GM21529 (cell line): ENCODE measurements around the gene CFDP1.

Experiments
- ATAC-seq: cut with Tn5 transposase; IDR thresholded peaks from one replicate; pipeline ENCODE4 v1.9.1; 2021; ENCODE audit not compliant: unreplicated experiment

The CFDP1 gene

DNA sequence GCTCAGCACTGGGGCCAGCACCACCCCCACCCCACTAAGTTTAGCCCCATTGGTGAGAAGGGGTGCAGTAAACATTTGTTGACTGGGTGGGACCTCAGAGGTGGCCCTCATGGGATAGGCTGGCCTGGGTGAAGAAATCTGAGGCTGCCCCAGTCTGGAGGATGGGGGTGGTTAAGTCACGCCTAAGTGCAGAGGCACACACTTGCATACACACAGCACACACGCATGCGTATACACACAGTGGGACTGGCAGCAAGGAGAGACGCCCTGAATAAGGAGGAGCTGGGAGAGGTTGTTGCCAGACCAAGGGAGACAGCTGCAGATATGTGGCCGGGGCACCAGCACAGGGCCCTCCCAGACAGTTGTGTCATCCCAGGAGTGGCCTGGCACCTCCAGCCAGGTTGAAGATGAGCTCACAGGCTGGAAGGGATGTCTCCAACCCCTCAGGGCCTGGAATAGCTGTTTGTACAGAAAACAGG, 178.9 kb downstream of the CFDP1 start:
- no peak for ATAC-seq

DNA sequence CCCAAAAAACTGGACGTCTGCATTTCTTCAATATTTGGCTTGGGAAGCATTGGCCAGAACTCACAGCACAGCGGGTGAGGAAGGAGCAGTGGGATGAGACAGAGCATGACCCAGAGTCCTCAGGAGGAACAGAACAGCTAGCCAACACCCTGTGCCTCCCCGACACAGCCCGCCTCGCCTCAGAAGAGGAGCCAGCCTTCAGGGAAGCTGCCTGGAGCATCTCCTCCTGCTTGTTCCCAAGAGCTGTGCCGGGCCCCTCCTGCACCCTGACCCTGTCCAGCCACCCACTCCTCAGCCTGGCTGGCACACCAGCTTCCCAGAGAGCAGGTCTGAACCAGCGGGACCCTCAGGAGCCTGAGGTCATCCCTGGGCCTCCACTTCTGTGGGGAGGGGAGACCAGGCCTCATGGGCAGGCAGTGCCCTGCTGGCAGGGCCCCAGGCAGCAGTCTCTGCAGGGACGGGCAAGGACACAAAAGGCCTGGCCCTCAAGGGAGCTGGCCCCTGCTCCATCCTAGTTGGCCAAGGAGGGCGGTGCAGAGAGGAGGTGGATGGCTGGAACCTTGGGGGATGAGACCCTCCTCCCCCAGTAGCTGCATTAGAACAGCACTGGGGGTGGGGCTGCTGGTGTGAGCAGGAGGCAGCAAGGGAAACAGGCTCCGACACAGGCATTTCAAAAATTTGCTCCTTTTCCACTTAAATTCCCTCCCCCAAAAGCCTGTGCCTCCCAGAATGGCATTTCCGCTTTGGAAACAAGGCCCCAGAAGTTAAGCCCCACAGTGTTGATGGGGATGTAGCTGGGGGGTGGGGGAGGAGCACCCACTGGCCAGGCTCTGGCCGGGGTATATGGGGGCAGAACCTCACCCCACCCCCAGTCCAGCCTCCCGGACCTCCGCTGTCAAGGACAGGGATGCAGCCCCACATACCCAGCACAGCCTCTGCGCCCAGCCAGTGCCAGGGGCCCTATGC, 180.1 kb downstream of the CFDP1 start:
- ATAC-seq: no peak

DNA sequence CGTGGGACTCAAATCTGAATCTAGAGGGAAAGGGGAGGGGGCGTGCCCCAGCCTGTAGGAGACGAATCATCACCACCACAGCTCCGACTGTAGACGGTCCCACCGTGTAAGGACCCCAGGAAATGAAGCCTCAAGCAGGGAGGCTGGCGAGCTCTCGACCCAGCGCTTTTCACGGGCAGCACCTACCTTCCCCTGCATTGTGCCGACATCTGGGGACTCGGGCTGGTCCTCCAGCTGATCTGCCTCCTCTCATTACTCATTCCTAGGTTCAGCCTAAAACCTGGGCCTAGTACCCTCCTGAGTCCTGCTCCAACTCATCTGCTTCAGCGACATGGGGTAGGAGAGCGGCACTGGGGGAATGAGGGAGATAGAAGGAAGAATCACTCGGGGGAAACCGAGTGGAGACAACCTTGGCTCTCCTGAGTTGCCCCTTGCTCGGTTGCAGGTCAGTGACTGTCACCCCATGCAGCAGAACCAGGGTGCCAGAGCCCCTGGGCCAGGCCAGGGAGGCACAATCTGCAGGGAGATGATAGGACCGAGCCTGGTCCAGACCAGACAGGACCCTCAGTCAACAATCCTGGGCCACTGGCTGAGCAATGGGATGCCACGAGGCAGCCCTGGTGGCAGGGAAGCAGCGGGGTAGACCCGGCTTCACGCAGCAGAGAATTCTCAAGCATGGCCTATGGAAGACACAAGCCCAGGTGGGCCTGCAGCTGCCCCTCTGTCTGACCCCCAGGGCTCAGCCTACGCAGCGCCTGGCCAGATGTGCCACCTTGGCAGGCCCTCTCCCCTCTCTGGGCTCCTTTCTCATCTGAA, 181.0 kb downstream of the CFDP1 start:
- ATAC-seq: no peak

DNA sequence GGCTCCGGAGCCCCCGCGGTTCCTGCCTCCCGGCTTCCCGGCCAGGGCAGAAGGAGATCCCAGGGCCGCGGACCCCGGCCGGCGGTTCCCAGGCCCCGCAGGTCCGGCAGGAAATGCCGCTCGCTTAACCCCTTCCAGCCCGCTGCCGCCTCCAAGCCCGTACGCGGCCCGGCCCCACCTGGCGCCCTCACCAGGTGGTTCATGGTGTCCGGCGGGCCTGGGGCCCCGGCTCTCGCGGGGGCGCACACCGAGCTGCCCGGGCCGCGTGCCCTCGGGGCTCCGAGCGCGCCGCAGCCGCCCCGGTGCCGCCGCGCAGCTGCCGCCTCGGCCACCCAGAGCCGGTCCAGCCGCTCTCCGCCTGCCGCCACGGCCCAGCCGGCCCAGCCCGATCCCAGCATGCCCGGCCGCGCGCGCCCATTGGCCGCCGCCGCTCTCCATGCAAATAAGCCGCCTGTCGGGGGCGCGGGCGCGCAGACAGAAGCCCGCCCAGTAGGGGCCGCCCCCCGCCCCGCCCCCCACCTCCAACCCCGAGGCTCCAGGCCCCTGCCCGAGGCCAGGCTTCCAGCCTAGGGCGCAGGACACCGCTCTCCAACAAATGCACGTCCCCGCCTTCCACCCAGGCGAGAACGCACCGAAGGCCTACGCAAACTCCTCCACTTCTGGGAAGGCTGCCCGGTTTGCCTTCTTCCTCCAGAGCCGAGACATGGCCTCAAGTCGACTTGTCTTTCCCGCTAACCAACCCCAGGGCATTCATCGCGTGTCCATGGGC, 181.8 kb downstream of the CFDP1 start, which contains the start of gene BCAR1:
BCAR1 (minus strand) TSS at position 345 of the 769 bp plus-strand sequence; CDS start at position 203, 142 bp downstream.
- ATAC-seq: peak; percentile 71

DNA sequence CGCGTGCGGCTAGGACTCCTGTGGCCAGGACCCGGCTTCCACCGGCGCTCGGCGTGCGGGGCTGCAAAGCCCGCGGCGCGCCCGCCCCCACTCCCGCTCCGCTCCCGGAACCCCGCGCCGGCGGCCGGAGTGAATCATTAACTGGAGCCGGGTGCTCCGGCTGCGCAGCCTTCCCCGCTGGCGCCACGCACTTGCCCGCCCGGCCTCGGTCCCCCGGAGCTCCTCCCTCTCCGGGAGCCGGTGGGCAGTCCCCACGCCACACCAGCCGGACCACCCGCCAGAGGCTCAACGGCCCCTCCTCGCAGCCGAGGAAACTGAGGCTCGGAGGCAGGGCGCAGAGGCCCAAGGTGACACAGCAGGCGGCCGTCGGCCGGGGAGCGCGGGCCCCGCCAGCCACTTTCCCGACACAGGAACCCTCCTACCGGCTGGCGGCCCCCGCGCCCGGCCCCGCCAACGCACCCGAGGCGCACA, 182.5 kb downstream of the CFDP1 start:
- ATAC-seq: peak; percentile 37

DNA sequence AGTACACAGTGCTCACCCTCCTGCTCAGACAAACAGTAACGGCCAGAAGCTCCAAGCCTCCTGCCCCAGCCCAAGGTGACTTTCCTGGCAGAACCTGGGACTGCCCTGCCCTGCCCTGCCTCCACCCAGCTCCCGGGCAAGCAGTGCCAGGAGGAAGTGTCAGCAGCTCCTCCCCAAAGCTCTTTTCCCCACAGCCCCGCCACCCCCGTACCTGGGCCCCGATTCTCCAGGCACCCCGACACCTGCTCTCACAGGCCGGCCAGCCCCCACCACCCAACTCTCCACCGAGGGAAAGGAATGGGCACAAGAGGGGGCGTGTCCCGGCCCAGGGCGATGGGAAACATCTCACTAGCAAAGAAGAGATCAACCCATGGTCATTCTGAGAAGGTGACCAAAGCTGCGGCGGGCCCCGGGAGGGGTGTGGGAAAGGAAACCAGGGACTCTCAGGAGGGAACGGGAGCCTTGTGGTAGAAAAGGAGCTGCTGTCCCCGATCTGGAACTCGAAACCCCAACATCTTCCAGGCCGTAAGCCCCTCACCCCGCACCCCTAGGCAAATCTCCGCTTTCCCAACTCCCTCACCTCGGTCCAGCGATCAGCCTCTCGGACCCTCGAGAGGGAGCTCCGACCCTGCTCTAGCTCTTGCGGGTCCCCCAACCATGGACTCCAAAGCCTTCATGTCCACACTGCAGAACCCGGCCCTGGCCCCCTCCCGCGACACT, 183.1 kb downstream of the CFDP1 start:
- ATAC-seq: no peak

DNA sequence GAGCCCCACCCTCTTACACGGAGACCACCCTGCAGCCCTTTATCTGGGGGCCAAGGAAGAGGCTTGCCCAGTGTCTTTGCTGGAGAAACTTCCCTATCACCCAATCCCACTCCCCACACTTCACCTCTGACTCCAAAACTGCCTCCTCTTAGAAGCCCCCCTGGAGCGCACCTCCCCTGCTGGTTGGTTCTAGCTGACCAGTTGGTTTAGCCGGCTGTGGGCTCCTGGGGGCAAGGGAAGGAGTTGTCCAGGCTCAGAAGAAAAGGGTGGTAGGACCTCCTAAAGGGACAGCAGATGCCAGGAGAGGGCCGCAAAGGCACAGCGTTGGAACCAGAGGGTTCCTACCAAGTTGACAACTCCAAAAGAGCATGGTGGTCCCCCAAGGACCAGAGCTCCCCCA, 183.9 kb downstream of the CFDP1 start:
- ATAC-seq: no peak

DNA sequence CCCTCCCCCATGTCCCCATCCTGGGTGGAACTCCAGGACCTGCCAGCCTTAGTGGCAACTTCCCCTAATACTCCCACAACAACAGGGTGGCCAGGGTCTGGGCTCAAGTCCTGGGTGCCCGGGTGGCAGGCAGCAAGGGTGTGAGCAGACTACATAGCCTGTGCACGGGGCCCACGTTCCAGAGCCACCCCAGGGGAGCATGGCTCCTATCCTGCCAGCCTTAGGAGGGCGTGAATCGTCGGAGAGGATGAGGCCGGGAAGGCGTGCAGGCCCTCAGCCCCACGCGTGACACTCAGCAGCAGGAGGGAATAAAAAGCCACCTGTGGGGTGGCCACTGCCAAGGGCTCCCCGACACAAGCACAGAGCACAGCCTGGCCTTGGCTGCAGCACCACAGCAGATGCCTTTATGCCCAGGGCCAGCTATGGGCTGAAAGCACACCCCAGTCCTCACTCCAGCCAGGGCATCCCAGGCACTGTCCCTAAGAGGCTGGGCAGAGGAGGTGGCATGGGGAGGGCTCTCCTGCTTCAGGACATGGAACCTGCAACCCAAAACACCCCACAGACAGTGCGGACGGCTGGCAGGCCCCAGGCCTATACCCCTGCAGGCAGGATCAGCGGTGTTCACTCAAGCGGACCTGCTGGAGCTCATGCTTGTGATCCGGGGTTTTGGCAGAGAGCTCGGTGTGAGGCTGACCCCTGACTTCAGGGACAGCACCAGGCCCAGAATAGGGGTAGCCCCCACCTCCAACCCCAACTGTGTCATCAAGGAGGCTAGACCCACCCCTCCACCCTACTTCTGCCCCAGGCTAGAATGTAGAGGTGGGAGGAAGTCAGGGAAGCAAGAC, 184.5 kb downstream of the CFDP1 start:
- ATAC-seq: no peak

DNA sequence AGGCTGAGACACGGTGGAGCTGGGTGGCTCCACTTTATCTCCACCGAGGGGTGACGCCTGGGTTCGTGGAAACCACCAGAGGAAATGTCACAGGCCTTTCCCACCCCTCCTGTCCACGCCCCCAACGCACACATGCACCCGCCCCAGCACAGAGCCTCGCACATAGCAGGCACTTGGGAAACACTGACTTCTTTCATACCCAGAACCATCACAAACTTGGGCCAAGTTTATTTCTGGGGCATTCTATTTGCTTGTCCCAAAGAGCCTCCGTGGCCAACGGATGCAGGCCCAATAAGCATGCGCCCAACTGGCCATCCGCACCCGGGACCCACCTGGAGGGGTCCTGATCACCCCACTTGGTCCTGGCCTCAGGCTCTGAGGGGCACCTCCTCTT, 185.2 kb downstream of the CFDP1 start:
- ATAC-seq: no peak

DNA sequence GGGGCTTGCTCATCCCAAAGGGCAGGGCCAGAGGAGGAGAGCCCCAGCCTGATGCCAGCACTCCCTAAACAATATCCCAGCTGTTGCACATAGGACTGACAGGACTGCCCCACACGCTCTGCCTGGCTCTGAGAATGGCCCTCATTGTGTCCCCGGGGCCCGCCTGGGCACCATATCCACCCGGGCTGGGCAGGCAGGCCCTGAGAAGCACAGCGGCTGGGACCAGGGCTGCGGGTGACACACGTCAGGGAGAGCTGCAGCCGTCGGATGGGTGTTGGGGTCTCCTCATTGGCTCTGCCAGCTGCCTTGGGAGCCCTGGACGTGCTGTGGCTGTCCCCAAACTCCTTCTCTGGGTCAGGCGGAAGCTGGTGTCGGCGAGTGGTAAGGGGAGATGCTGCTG, 186.1 kb downstream of the CFDP1 start:
- no peak for ATAC-seq

DNA sequence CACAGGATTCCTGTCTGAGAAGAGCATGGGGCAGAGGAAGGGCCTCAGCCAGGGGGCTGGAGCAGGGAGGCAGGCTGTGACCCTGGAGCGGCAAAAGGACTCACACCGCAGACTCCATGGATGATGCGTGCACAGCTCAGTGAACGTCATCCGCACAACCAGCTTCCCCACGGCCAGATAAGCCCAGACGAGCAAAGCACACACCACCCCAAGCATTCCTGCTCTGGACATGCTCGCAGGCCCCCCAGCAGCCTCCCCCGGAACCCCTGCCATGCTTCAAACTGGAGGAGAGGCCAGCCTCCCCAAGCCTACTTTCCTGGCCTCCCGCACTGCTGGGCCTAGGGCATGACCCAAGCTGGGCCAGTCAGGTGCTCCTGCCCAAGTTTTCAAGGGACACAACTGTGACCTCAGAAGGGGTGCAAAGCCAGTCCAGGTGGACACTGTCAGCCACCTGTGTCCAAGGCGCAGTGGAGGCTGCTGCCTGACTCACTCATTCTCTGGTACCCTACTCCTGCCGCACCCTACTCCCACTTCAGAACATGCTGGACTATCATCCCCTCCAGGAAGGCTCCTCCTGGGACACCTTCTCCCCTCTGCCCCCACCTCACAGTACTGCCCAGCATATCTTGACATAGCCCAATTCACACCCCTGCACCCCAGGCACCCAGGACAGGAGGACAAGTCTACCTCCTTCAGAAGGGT, 186.6 kb downstream of the CFDP1 start:
- ATAC-seq: no peak

DNA sequence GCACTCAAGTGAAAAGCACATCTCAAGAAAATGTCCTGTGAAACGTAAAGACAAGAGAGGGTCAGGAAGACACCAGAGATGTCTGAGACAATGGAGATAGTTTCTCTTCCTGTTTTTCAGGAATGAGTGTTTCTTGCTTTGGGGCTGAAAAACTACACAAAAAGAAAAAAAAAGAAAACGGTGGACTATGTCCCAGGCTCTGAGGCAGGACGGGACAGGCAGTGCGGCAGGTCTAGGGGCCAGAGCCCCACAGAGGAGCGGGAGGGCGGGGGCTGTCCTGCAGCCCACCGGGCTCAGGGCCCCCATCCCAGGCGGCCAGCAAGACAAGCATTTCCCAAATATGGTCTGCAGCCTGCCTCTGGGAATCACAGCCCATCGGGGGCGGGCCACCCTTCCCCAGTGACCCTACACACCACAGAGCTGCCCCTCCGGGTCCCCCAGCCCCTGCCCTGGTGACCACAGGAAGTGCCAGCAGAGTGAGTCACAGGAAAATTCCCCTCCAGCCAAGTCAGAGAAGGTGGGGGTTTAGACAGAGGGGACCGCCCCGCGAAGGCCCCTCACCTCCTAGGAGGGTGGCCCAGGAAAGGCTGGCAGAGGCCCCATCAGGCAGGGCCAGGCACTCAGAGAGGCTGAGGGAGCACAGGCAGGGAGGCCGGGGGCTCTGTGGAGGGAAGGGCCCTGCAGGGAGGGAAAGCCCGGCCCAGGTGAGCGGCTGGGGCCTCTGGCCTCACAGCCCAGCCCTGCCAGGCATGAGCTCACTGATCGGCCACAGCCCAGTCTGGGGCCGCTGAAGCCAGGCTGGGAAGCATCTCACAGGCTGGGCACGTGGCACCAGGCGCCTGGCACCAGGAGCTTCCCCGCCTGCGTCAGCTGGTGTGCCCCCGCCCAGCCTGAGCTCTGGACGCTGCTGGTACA, 188.2 kb downstream of the CFDP1 start:
- ATAC-seq: no peak

DNA sequence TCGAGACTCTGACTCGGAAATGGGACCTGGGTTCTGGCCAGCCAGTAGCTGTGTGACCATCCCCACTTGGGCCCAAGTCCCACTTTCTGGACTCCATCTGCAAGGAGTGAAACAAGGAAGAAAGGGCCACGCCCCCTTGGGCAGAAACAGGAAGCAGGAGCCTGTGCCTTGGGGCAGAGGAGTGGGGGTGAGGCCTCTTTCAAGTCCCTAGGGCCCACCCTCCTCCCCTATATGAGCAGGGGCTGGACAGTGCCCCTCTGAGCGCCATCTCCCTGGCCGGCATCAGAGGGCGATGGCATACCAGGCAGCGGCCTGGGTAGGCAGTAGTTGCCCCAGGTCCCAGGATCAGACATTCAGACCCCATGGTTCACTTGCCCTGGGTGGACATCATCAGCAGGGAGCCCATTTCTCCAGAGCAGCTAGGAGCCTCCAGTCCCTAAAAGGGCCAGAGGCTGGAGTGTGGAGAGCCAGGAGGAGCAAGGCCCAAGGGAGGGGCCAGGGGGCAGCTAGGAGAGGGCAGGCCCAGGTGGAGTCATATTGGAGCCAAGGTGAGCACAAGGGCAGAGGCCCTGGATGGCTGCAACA, 189.0 kb downstream of the CFDP1 start:
- no peak for ATAC-seq
